Panc1 (cell line): ENCODE data around the gene FBXO31. TPM values are rescaled to one million over a fixed set of nuclear protein-coding genes. Genes with fewer than 3 reads are reported as not detected.

Experiments
- ATAC-seq: fragments of 200-7000 bp; cut with Tn5 transposase; 2 replicates; pipeline ENCODE4 v1.9.1; 2020; ENCODE audit warnings: mild to moderate bottlenecking, moderate library complexity
- BruUV-seq: library from RNA; stranded (reverse); fragments of 400-500 nt; replicated peaks from 2 replicates; lab custom pipeline; 2021; lab: Mats Ljungman, UMichigan
- CTCF ChIA-PET: fragments of 300-600 bp; sonication (Branson Sonifier 250); formaldehyde crosslinking; loops from one replicate; lab custom pipeline; 2022; ENCODE audit warnings: antibody characterized with exemption; lab: Charles Lee
- POLR2A ChIA-PET: fragments of 300-600 bp; sonication (Branson Sonifier 250); formaldehyde crosslinking; loops from one replicate; lab custom pipeline; 2022; ENCODE audit warnings: antibody characterized with exemption; lab: Charles Lee
- DNase-seq: peaks from one replicate; pipeline ENCODE4 v3.0.0-alpha.2; 2010; ENCODE audit warnings: low read depth, low spot score
- H3K27ac ChIP-seq: 2 replicates; pipeline ENCODE4 v1.5.1; 2011; ENCODE audit warnings: mild to moderate bottlenecking, low read length, inconsistent platforms
- H3K27me3 ChIP-seq: fragments of 200-500 bp; sonication (Bioruptor generic); 2 replicates; pipeline ENCODE4 v1.6.0; 2014; ENCODE audit warnings: low read length, inconsistent platforms; ENCODE audit not compliant: control insufficient read depth, insufficient read depth
- H3K36me3 ChIP-seq: fragments of 200-500 bp; sonication (Bioruptor generic); 2 replicates; pipeline ENCODE4 v1.5.1; 2014; ENCODE audit warnings: inconsistent platforms, mild to moderate bottlenecking, low read length, moderate library complexity; ENCODE audit not compliant: control insufficient read depth, insufficient read depth
- H3K4me1 ChIP-seq: 2 replicates; pipeline ENCODE4 v1.5.1; 2011; ENCODE audit warnings: inconsistent platforms, mild to moderate bottlenecking, low read length, moderate library complexity; ENCODE audit not compliant: control insufficient read depth, insufficient read depth
- H3K4me3 ChIP-seq, 2 experiments: 2 replicates each; pipeline ENCODE4 v1.5.1; 2011 to 2012; ENCODE audit warnings: low read depth in 2 of 2, low read length in 2 of 2, mild to moderate bottlenecking in 2 of 2, inconsistent platforms in 1 of 2, moderate library complexity in 1 of 2
- H3K9me3 ChIP-seq: fragments of 200-500 bp; sonication (Bioruptor generic); 2 replicates; pipeline ENCODE4 v1.5.1; 2014; ENCODE audit warnings: low read depth, mild to moderate bottlenecking, inconsistent platforms, low read length, moderate library complexity; ENCODE audit not compliant: control insufficient read depth, insufficient read depth
- CTCF ChIP-seq: fragments of 450-650 bp; IDR thresholded peaks from 2 replicates; pipeline ENCODE4 v1.5.1; 2017; ENCODE audit warnings: mild to moderate bottlenecking
- POLR2AphosphoS5 ChIP-seq: IDR thresholded peaks from 2 replicates; pipeline ENCODE4 v1.6.1; 2012; ENCODE audit warnings: mild to moderate bottlenecking, low read depth, low read length, moderate library complexity
- REST ChIP-seq, 2 experiments: IDR thresholded peaks; 2 replicates each; pipeline ENCODE4 v1.6.1; 2011 to 2012; ENCODE audit warnings: low read depth in 2 of 2, control low read depth in 1 of 2, low read length in 1 of 2, mild to moderate bottlenecking in 1 of 2, moderate library complexity in 1 of 2; ENCODE audit not compliant: insufficient read depth in 1 of 2
- SIN3A ChIP-seq: IDR thresholded peaks from 2 replicates; pipeline ENCODE4 v1.6.1; 2012; ENCODE audit warnings: low read depth, mild to moderate bottlenecking, low read length, moderate library complexity, borderline replicate concordance; ENCODE audit not compliant: insufficient read depth
- TCF7L2 ChIP-seq: IDR thresholded peaks from 2 replicates; pipeline ENCODE4 v1.6.1; 2011; ENCODE audit warnings: mild to moderate bottlenecking, low read depth, low read length, inconsistent platforms
- in situ Hi-C: cut with HindIII; loops from 2 replicates; pipeline ENCODE4 v1.10.0; 2016; ENCODE audit warnings: low sequenced_read_pairs, low pct_unique_long_range_greater_than_20kb
- intact Hi-C: fragments of 100-400 bp; cut with micrococcal nuclease; formaldehyde crosslinking; loops from one replicate; pipeline ENCODE4 v1.10.0; 2022; ENCODE audit not compliant: unreplicated experiment
- total RNA-seq: library from RNA; stranded (reverse); gene quantifications from one replicate; pipeline ENCODE4 v1.2.1, GENCODE V29; 2021; ENCODE audit not compliant: unreplicated experiment

Gene FBXO31
- total RNA-seq, 1 experiment from 2014 or later: 22.4 TPM

- BruUV-seq: no TSS peak
- DNase-seq: no peak
- Histone ChIP-seq H3K4me1 (no peaks in the 10 kb centered on the region), H3K4me3 (no peak overlapping the region), H3K9me3 (no peaks in the 10 kb centered on the region), H3K36me3 (peaks cover 10% of the 10 kb centered on the region; the same call in 1 of the 2 replicates), H3K27ac (no peak overlapping the region), H3K27me3 (no peaks in the 10 kb centered on the region)
- no peak for ATAC-seq
- TF ChIP-seq REST (IDR thresholded peaks at IDR 0.05; ENCODE audit: insufficient read depth in 1 of 2, low read depth in 2 of 2, low read length in 1 of 2) (no peak), POLR2AphosphoS5 (no peak), TCF7L2 (no peak), CTCF (no peak), SIN3A (no peak)
- ChIA-PET POLR2A (no interaction called here), CTCF (no interaction called here)
- intact Hi-C loops: no loop called here
- in situ Hi-C loops: no loop called here
Observed at GRCh38 chr16:87322360-87322759, 61.2 kb downstream of the FBXO31 start.

- H3K36me3 ChIP-seq: peaks cover 12% of the 10 kb centered on the region; the same call in 1 of the 2 replicates
- no peak overlapping the region for H3K27ac ChIP-seq
- no TSS peak for BruUV-seq
- no peak for TF ChIP-seq CTCF
- no peak for TF ChIP-seq REST (IDR thresholded peaks at IDR 0.05; ENCODE audit: insufficient read depth in 1 of 2, low read depth in 2 of 2, low read length in 1 of 2)
- TF ChIP-seq SIN3A: no peak
- TF ChIP-seq POLR2AphosphoS5: no peak
- TF ChIP-seq TCF7L2: no peak
- no peaks in the 10 kb centered on the region for H3K27me3 ChIP-seq
- in situ Hi-C loops (no loop called here), intact Hi-C loops (no loop called here)
- H3K4me1 ChIP-seq: no peaks in the 10 kb centered on the region
- ATAC-seq (no peak), DNase-seq (no peak)
- no peaks in the 10 kb centered on the region for H3K9me3 ChIP-seq
- H3K4me3 ChIP-seq: no peak overlapping the region
- ChIA-PET CTCF (no interaction called here), POLR2A (no interaction called here)
Observed at GRCh38 chr16:87321336-87322107, 62.1 kb downstream of the FBXO31 start.
